ENCODE data around the gene SMPX.
A peak's percentile ranks its signal among the peaks of the same experiment; 100 is the strongest.

- TF ChIP-seq POLR2A (IDR thresholded peaks at IDR 0.05; ENCODE audit: low read depth, low read length) (no peak), CTCF (conservative IDR thresholded peaks at IDR 0.05; ENCODE audit: low read depth, low read length) (peak; percentile 56), CEBPB (IDR thresholded peaks at IDR 0.05; ENCODE audit: low read depth, low read length) (no peak), USF2 (IDR thresholded peaks at IDR 0.05; ENCODE audit: low read depth, low read length) (no peak), FOS (IDR thresholded peaks at IDR 0.05; ENCODE audit: low read depth, low read length) (no peak), CHD1 (IDR thresholded peaks at IDR 0.05; ENCODE audit: low read depth, low read length) (no peak)
These were observed 32.4 kb downstream of the SMPX start for GRCh38 chrX:21725496-21725895.
